Measurements from ENCODE around the gene STX5. TPM values are rescaled to one million over a fixed set of nuclear protein-coding genes. Genes with fewer than 3 reads are reported as not detected.
A peak's percentile ranks its signal among the peaks of the same experiment; 100 is the strongest.

STX5 gene
- total and polyA plus RNA-seq, 9 of the 15 experiments (the other 6 are each of a cell fraction or from before 2014, with no cell fraction given): 2.8 to 28.6 (median 23.7) TPM

- no peak for TF ChIP-seq ZBTB7A (IDR thresholded peaks at IDR 0.05; ENCODE audit: borderline replicate concordance, control insufficient read depth, low read depth, low read length)
- TF ChIP-seq SREBF2 (CRISPR knock-in tag; IDR thresholded peaks at IDR 0.05): no peak
- no peak for TF ChIP-seq DIDO1 (tag; IDR thresholded peaks at IDR 0.05; ENCODE audit: low read depth)
- TF ChIP-seq TCF3 (CRISPR knock-in tag; IDR thresholded peaks at IDR 0.05): no peak
- no peak for TF ChIP-seq ZNF75A (CRISPR knock-in tag; IDR thresholded peaks at IDR 0.05)
- no peak for TF ChIP-seq TFAM (CRISPR knock-in tag; conservative IDR thresholded peaks at IDR 0.05)
- TF ChIP-seq RBM14 (IDR thresholded peaks at IDR 0.05; ENCODE audit: borderline replicate concordance, insufficient read depth, low read depth, low read length): no peak
- TF ChIP-seq NUFIP1 (IDR thresholded peaks at IDR 0.05; ENCODE audit: partially characterized antibody): no peak
- no peak for TF ChIP-seq ZNF408 (CRISPR knock-in tag; IDR thresholded peaks at IDR 0.05; ENCODE audit: low read depth)
- no peak for TF ChIP-seq MED1 (CRISPR knock-in tag; IDR thresholded peaks at IDR 0.05; ENCODE audit: borderline replicate concordance)
- TF ChIP-seq ZNF184 (CRISPR knock-in tag; IDR thresholded peaks at IDR 0.05): no peak
- no peak for TF ChIP-seq ZZZ3 (IDR thresholded peaks at IDR 0.05)
- 0 out of 2 replicates have a peak, but pooled peaks have one; percentile 66 for TF ChIP-seq HDAC8 (tag; IDR thresholded peaks at IDR 0.05)
- no peak for TF ChIP-seq ZNF668 (CRISPR knock-in tag; IDR thresholded peaks at IDR 0.05)
- TF ChIP-seq EP300 (IDR thresholded peaks at IDR 0.05; ENCODE audit: low read length): no peak
- no peak for TF ChIP-seq L3MBTL2 (IDR thresholded peaks at IDR 0.05)
- TF ChIP-seq MYBL2 (IDR thresholded peaks at IDR 0.05; ENCODE audit: low read depth): no peak
- TF ChIP-seq MYBL2 (CRISPR knock-in tag; IDR thresholded peaks at IDR 0.05; ENCODE audit: borderline replicate concordance): no peak
- TF ChIP-seq HMGN3 (IDR thresholded peaks at IDR 0.05; ENCODE audit: borderline replicate concordance, extremely low read depth, insufficient read length, low read depth, low read length): no peak
- TF ChIP-seq HLTF (IDR thresholded peaks at IDR 0.05): no peak
- no peak for TF ChIP-seq JUND (IDR thresholded peaks at IDR 0.05; ENCODE audit: borderline replicate concordance, low read depth, low read length)
- TF ChIP-seq JUND (tag; IDR thresholded peaks at IDR 0.05; ENCODE audit: borderline replicate concordance, low read depth, low read length): no peak
- TF ChIP-seq, protein P1, sequence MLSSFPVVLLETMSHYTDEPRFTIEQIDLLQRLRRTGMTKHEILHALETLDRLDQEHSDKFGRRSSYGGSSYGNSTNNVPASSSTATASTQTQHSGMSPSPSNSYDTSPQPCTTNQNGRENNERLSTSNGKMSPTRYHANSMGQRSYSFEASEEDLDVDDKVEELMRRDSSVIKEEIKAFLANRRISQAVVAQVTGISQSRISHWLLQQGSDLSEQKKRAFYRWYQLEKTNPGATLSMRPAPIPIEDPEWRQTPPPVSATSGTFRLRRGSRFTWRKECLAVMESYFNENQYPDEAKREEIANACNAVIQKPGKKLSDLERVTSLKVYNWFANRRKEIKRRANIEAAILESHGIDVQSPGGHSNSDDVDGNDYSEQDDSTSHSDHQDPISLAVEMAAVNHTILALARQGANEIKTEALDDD (IDR thresholded peaks at IDR 0.05): no peak
- TF ChIP-seq GATAD2A (IDR thresholded peaks at IDR 0.05): no peak
- TF ChIP-seq ZNF24 (IDR thresholded peaks at IDR 0.05): no peak
- no peak; the same call in 1 of the 2 replicates for TF ChIP-seq ZNF707 (CRISPR knock-in tag; conservative IDR thresholded peaks at IDR 0.05)
- no peak for TF ChIP-seq POLR2B (IDR thresholded peaks at IDR 0.05; ENCODE audit: low read depth, partially characterized antibody)
- no peak for TF ChIP-seq ELK1 (CRISPR knock-in tag; IDR thresholded peaks at IDR 0.05)
- TF ChIP-seq ARNT (IDR thresholded peaks at IDR 0.05): no peak
- no peak for TF ChIP-seq COPS2 (conservative IDR thresholded peaks at IDR 0.05)
These were observed 29.1 kb upstream of the STX5 start (continued) for GRCh38 chr11:62860835-62861563.

Data from K562 (cell line).